HL-60 (cell line): ENCODE data around the gene FHL5.

Experiments used
- DNase-seq, 2 experiments: peaks; one replicate each; pipeline ENCODE4 v3.0.0-alpha.2; 2010 to 2020; ENCODE audit warnings: low read depth in 1 of 2, low spot score in 1 of 2
- H3K27ac ChIP-seq: fragments of 250-450 bp; sonication (Bioruptor Pico); replicated peaks from 2 replicates; pipeline ENCODE4 v1.5.1; 2020; ENCODE audit warnings: mild to moderate bottlenecking, moderate library complexity
- H3K27me3 ChIP-seq: fragments of 250-450 bp; sonication (Bioruptor Pico); 2 replicates; pipeline ENCODE4 v1.5.1; 2021; ENCODE audit warnings: mild to moderate bottlenecking, moderate library complexity; ENCODE audit not compliant: insufficient read depth, poor library complexity, severe bottlenecking
- H3K4me3 ChIP-seq: replicated peaks from 2 replicates; pipeline ENCODE4 v1.5.1; 2011; ENCODE audit warnings: mild to moderate bottlenecking, control low read depth, low read length; ENCODE audit not compliant: insufficient read depth
- CTCF ChIP-seq: IDR thresholded peaks from one replicate; pipeline ENCODE4 v1.5.1; 2011; ENCODE audit warnings: low read length, control low read depth, inconsistent platforms; ENCODE audit not compliant: insufficient read depth
- GABPA ChIP-seq: IDR thresholded peaks from 2 replicates; pipeline ENCODE4 v1.6.1; 2012; ENCODE audit warnings: low read depth
- POLR2AphosphoS5 ChIP-seq: IDR thresholded peaks from 2 replicates; pipeline ENCODE4 v1.6.1; 2012; ENCODE audit warnings: low read depth
- REST ChIP-seq: IDR thresholded peaks from 2 replicates; pipeline ENCODE4 v1.6.1; 2012; ENCODE audit warnings: low read depth; ENCODE audit not compliant: insufficient replicate concordance
- SPI1 ChIP-seq: IDR thresholded peaks from 2 replicates; pipeline ENCODE4 v1.6.1; 2012; ENCODE audit warnings: low read depth, mild to moderate bottlenecking, borderline replicate concordance

Gene FHL5

GRCh38 chr6:96532399-96532798 lies 30.5 kb upstream of the FHL5 start:
- no peak for TF ChIP-seq CTCF
- DNase-seq: no peak
- H3K27me3 ChIP-seq: no peaks in the 10 kb centered on the region
- no peak overlapping the region for H3K27ac ChIP-seq
- no peak overlapping the region for H3K4me3 ChIP-seq

GRCh38 chr6:96537726-96538125 lies 25.2 kb upstream of the FHL5 start:
- no peak for DNase-seq
- no peak overlapping the region for H3K4me3 ChIP-seq
- H3K27me3 ChIP-seq: no peaks in the 10 kb centered on the region
- no peak overlapping the region for H3K27ac ChIP-seq
- TF ChIP-seq GABPA (no peak), POLR2AphosphoS5 (no peak), SPI1 (no peak), REST (no peak), CTCF (no peak)

GRCh38 chr6:96542702-96543101 lies 20.2 kb upstream of the FHL5 start:
- no peak for DNase-seq
- Histone ChIP-seq H3K27ac (no peak overlapping the region), H3K4me3 (no peak overlapping the region), H3K27me3 (no peaks in the 10 kb centered on the region)
- no peak for TF ChIP-seq CTCF
- no peak for TF ChIP-seq SPI1
- TF ChIP-seq REST: no peak
- TF ChIP-seq GABPA: no peak
- TF ChIP-seq POLR2AphosphoS5: no peak

- no peak for DNase-seq
- peak; percentile 66; the same call in 1 of the 2 replicates for TF ChIP-seq SPI1
- TF ChIP-seq REST: no peak
- no peak overlapping the region for H3K27ac ChIP-seq
- no peaks in the 10 kb centered on the region for H3K27me3 ChIP-seq
- H3K4me3 ChIP-seq: no peak overlapping the region
Measured at GRCh38 chr6:96545882-96546281, 17.0 kb upstream of the FHL5 start.
